GM18520 (cell line): ENCODE data around the gene SETD7.

Experiments
- ATAC-seq: cut with Tn5 transposase; IDR thresholded peaks from one replicate; pipeline ENCODE4 v1.9.1; 2021; ENCODE audit not compliant: unreplicated experiment

SETD7 gene

GRCh38 chr4:139552517-139553307, 3.3 kb downstream of the SETD7 start:
- no peak for ATAC-seq

- no peak for ATAC-seq
Measured at GRCh38 chr4:139550724-139551429, 5.1 kb downstream of the SETD7 start.

- ATAC-seq, result no peak
Measured at GRCh38 chr4:139547979-139548378, 8.0 kb downstream of the SETD7 start.

- no peak for ATAC-seq
Measured at GRCh38 chr4:139540632-139541031, 15.4 kb downstream of the SETD7 start.

GRCh38 chr4:139540161-139540560, 15.9 kb downstream of the SETD7 start:
- ATAC-seq, result no peak

GRCh38 chr4:139537292-139537691, 18.7 kb downstream of the SETD7 start:
- no peak for ATAC-seq

GRCh38 chr4:139535871-139536234, 20.2 kb downstream of the SETD7 start:
- ATAC-seq, result no peak

GRCh38 chr4:139535228-139535870, 20.7 kb downstream of the SETD7 start:
- ATAC-seq, result no peak

GRCh38 chr4:139534287-139534950, 21.6 kb downstream of the SETD7 start:
- no peak for ATAC-seq

- ATAC-seq, result no peak
Measured at GRCh38 chr4:139533511-139533910, 22.5 kb downstream of the SETD7 start.

GRCh38 chr4:139532947-139533346, 23.1 kb downstream of the SETD7 start:
- ATAC-seq, result no peak

- no peak for ATAC-seq
Measured at GRCh38 chr4:139530833-139531427, 25.1 kb downstream of the SETD7 start.

- ATAC-seq, result peak; percentile 66
Measured at GRCh38 chr4:139528377-139529005, 27.5 kb downstream of the SETD7 start.

- no peak for ATAC-seq
Measured at GRCh38 chr4:139526928-139527327, 29.1 kb downstream of the SETD7 start.

- ATAC-seq, result peak; percentile 47
Measured at GRCh38 chr4:139525414-139525813, 30.6 kb downstream of the SETD7 start.

- no peak for ATAC-seq
Measured at GRCh38 chr4:139524062-139524631, 31.9 kb downstream of the SETD7 start.

- no peak for ATAC-seq
Measured at GRCh38 chr4:139523076-139523475, 32.9 kb downstream of the SETD7 start.

GRCh38 chr4:139522457-139522856, 33.6 kb downstream of the SETD7 start:
- no peak for ATAC-seq

- ATAC-seq, result no peak
Measured at GRCh38 chr4:139521754-139522401, 34.1 kb downstream of the SETD7 start.

GRCh38 chr4:139515531-139515958, 40.5 kb downstream of the SETD7 start:
- no peak for ATAC-seq
